ENCODE results near the gene PRDM5. TPM values are rescaled to one million over a fixed set of nuclear protein-coding genes. Genes with fewer than 3 reads are reported as not detected.

Gene PRDM5
- total and polyA plus RNA-seq, 2 donors (not counting 3 experiments of a cell fraction or from before 2014, with no cell fraction given) = 2.2 to 8.1 TPM

DNA sequence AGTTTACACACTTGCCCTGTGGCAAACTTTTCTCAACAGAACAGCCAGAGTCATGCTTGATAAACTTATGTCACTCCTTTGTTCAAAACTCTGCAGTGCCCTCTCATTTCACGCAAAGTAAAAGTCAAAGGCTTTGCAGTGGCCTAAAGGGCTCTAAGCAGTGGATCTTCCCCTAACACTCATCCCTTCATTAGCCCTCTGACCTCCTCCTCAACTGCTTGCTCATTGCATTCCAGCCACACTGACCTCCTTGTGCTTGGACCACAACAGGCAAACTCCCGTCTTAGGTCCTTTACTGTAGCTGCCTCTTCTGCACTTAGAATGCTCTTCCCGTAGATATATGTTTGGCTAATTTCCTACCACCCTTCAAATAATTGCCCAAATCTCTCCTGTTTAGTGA, 5.6 kb downstream of the PRDM5 start:
- no peaks in the 10 kb centered on the region for H3K36me3 ChIP-seq (ENCODE audit: control insufficient read depth in 2 of 2, extremely low read depth in 1 of 2, insufficient read depth in 2 of 2, low read length in 2 of 2)
- dilution Hi-C loops (cut with MboI; ENCODE audit: extremely low pct_ligation_motif_present, low sequenced_read_pairs) (no loop called here), intact Hi-C loops (cut with micrococcal nuclease) (no loop called here)
- no peaks in the 10 kb centered on the region for H3K4me1 ChIP-seq (ENCODE audit: control insufficient read depth, extremely low read depth, insufficient read depth, low read length)
- no peak overlapping the region for H3K4me3 ChIP-seq (replicated peaks in 1 of 3; ENCODE audit: insufficient read depth in 1 of 3, low read depth in 1 of 3, low read length in 3 of 3)
- DNase-seq (ENCODE audit: low read depth, low spot score) (no peak), FAIRE-seq (no peak)
- no peaks in the 10 kb centered on the region for H3K9me3 ChIP-seq (replicated peaks; ENCODE audit: control insufficient read depth, insufficient read depth, low read length)
- H3K9ac ChIP-seq (replicated peaks; ENCODE audit: extremely low read depth, insufficient read depth, low read length) = no peak overlapping the region
- no peaks in the 10 kb centered on the region for H3K27me3 ChIP-seq (ENCODE audit: control insufficient read depth in 2 of 2, insufficient read depth in 2 of 2, low read length in 2 of 2)
- TF ChIP-seq, protein P1, sequence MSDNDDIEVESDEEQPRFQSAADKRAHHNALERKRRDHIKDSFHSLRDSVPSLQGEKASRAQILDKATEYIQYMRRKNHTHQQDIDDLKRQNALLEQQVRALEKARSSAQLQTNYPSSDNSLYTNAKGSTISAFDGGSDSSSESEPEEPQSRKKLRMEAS (IDR thresholded peaks at IDR 0.05; ENCODE audit: insufficient read depth, insufficient read length) = no peak
- no peak for TF ChIP-seq FOS (IDR thresholded peaks at IDR 0.05; ENCODE audit: borderline replicate concordance, insufficient read depth, low read length)
- no peak for TF ChIP-seq JUN (IDR thresholded peaks at IDR 0.05; ENCODE audit: borderline replicate concordance, insufficient read depth, insufficient read length, low read depth)
- TF ChIP-seq POLR2A (IDR thresholded peaks at IDR 0.05; ENCODE audit: low read depth, low read length) = no peak
- no peak for TF ChIP-seq GATA2 (IDR thresholded peaks at IDR 0.05; ENCODE audit: insufficient read depth, insufficient read length, low read depth, low read length)
- ChIA-PET CTCF (interaction anchor here (1.2 kb wide), 1 partner anchor 8 kb away, joined by 4 read pairs; no protein-coding TSS in a partner anchor), POLR2A (no interaction called here)
- no peak overlapping the region for H3K27ac ChIP-seq (ENCODE audit: insufficient read depth, low read depth, low read length)
- no peaks in the 10 kb centered on the region for H4K20me1 ChIP-seq (replicated peaks; ENCODE audit: control insufficient read depth, extremely low read depth, insufficient read depth, low read length)
- H2AFZ ChIP-seq (ENCODE audit: low read depth, low read length) = no peak overlapping the region
- no TSS peak for BruUV-seq (replicated peaks)
- H3K9me1 ChIP-seq (replicated peaks; ENCODE audit: control insufficient read depth, extremely low read depth, insufficient read depth, low read length) = no peaks in the 10 kb centered on the region
- H3K79me2 ChIP-seq (ENCODE audit: control insufficient read depth, insufficient read depth, low read length) = no peaks in the 10 kb centered on the region
- H3K4me2 ChIP-seq (ENCODE audit: insufficient read depth, low read length) = no peak overlapping the region

DNA sequence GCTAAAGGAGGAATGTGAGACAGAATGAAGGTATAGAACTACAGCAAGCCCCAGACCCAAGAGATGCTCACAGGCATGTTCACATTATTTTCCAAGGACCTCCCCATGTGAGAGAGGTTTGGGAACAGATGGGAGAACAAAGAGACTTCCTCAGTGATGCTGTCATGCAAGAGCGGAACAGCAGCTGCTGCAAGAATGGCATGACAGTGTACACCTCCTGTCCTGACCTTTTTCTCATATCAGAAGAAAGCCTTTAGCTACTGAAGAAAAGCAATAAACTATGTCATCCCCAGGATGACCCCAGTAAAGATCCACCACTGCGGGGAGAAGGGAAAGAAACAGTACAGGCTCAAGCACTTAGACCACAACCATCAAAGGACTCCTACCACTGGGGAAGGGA, 7.2 kb downstream of the PRDM5 start:
- Histone ChIP-seq H3K9me1 (replicated peaks; ENCODE audit: control insufficient read depth, extremely low read depth, insufficient read depth, low read length) (no peaks in the 10 kb centered on the region), H3K27ac (ENCODE audit: insufficient read depth, low read depth, low read length) (no peak overlapping the region), H3K9ac (replicated peaks; ENCODE audit: extremely low read depth, insufficient read depth, low read length) (no peak overlapping the region), H3K4me2 (ENCODE audit: insufficient read depth, low read length) (no peak overlapping the region), H3K27me3 (ENCODE audit: control insufficient read depth in 2 of 2, insufficient read depth in 2 of 2, low read length in 2 of 2) (no peaks in the 10 kb centered on the region), H3K4me1 (ENCODE audit: control insufficient read depth, extremely low read depth, insufficient read depth, low read length) (no peaks in the 10 kb centered on the region), H3K36me3 (ENCODE audit: control insufficient read depth in 2 of 2, extremely low read depth in 1 of 2, insufficient read depth in 2 of 2, low read length in 2 of 2) (no peaks in the 10 kb centered on the region), H3K9me3 (replicated peaks; ENCODE audit: control insufficient read depth, insufficient read depth, low read length) (no peaks in the 10 kb centered on the region), H3K4me3 (replicated peaks in 1 of 3; ENCODE audit: insufficient read depth in 1 of 3, low read depth in 1 of 3, low read length in 3 of 3) (no peak overlapping the region), H3K79me2 (ENCODE audit: control insufficient read depth, insufficient read depth, low read length) (no peaks in the 10 kb centered on the region), H2AFZ (ENCODE audit: low read depth, low read length) (no peak overlapping the region), H4K20me1 (replicated peaks; ENCODE audit: control insufficient read depth, extremely low read depth, insufficient read depth, low read length) (no peaks in the 10 kb centered on the region)
- POLR2A ChIA-PET = interaction anchor here (0.6 kb wide), 1 partner anchor 253 kb away, joined by 4 read pairs; no protein-coding TSS in a partner anchor
- TF ChIP-seq POLR2AphosphoS5 (IDR thresholded peaks at IDR 0.05; ENCODE audit: insufficient read depth, low read depth, low read length) (no peak), EZH2 (IDR thresholded peaks at IDR 0.05; ENCODE audit: borderline replicate concordance, low read depth, low read length, severe bottlenecking) (no peak), JUN (IDR thresholded peaks at IDR 0.05; ENCODE audit: borderline replicate concordance, insufficient read depth, insufficient read length, low read depth) (no peak), GATA2 (IDR thresholded peaks at IDR 0.05; ENCODE audit: insufficient read depth, insufficient read length, low read depth, low read length) (no peak), FOS (IDR thresholded peaks at IDR 0.05; ENCODE audit: borderline replicate concordance, insufficient read depth, low read length) (no peak), POLR2A (IDR thresholded peaks at IDR 0.05; ENCODE audit: low read depth, low read length) (no peak), MYC (IDR thresholded peaks at IDR 0.05; ENCODE audit: low read depth, low read length) (no peak)
- TF ChIP-seq, protein P1 (IDR thresholded peaks at IDR 0.05; ENCODE audit: insufficient read depth, insufficient read length) = no peak
- TF ChIP-seq, protein P2, sequence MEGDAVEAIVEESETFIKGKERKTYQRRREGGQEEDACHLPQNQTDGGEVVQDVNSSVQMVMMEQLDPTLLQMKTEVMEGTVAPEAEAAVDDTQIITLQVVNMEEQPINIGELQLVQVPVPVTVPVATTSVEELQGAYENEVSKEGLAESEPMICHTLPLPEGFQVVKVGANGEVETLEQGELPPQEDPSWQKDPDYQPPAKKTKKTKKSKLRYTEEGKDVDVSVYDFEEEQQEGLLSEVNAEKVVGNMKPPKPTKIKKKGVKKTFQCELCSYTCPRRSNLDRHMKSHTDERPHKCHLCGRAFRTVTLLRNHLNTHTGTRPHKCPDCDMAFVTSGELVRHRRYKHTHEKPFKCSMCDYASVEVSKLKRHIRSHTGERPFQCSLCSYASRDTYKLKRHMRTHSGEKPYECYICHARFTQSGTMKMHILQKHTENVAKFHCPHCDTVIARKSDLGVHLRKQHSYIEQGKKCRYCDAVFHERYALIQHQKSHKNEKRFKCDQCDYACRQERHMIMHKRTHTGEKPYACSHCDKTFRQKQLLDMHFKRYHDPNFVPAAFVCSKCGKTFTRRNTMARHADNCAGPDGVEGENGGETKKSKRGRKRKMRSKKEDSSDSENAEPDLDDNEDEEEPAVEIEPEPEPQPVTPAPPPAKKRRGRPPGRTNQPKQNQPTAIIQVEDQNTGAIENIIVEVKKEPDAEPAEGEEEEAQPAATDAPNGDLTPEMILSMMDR (IDR thresholded peaks at IDR 0.05; ENCODE audit: extremely low read depth in 1 of 2, insufficient read depth in 1 of 2, low read depth in 1 of 2, low read length in 2 of 2) = no peak
- no TSS peak for BruUV-seq (replicated peaks)
- FAIRE-seq = no peak
- intact Hi-C loops (cut with micrococcal nuclease) (no loop called here), dilution Hi-C loops (cut with MboI; ENCODE audit: extremely low pct_ligation_motif_present, low sequenced_read_pairs) (no loop called here)
- DNase-seq (ENCODE audit: low read depth, low spot score) = no peak
- CTCF ChIA-PET = no interaction called here

Data from endothelial cell of umbilical vein (primary cell).